ENCODE results near the gene NLRC5.
A peak's percentile ranks its signal among the peaks of the same experiment; 100 is the strongest.

NLRC5 gene

DNA sequence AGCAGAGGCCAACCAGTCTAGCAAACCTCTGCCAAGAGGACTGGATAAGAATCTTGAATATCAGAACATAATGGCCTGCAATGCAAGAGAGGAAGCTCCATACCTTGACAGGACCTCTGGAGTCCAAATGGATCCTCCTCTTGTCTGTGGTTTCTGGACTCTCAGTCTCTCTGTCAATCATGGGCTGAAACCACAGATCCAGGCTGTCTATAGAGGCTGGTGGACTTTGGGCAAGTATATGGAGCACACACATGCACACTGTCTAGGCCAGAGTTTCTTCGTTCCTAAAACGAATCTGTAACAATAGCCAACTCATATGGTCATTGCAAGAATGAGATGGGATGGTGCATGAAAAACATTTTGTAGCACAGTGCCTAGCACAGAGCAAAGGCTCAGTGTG lies 37.7 kb downstream of the NLRC5 start:
- DNase-seq = no peak

DNA sequence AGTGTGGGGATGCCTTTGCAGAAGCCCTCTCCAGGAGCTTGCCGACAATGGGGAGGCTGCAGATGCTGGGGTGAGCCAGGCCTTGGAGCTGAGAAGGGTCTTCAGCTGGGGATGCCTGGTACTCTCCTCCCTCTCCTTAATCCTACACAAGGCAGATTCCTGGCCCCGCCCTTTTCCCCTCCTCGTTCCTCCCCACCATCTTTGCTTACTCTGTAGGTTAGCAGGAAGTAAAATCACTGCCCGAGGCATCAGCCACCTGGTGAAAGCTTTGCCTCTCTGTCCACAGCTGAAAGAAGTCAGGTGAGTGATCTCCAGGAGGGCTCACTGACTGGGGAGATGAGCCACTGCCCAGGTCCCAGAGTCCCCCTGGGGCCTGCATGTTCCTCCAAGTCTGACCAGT lies 38.7 kb downstream of the NLRC5 start:
- no peak for DNase-seq

DNA sequence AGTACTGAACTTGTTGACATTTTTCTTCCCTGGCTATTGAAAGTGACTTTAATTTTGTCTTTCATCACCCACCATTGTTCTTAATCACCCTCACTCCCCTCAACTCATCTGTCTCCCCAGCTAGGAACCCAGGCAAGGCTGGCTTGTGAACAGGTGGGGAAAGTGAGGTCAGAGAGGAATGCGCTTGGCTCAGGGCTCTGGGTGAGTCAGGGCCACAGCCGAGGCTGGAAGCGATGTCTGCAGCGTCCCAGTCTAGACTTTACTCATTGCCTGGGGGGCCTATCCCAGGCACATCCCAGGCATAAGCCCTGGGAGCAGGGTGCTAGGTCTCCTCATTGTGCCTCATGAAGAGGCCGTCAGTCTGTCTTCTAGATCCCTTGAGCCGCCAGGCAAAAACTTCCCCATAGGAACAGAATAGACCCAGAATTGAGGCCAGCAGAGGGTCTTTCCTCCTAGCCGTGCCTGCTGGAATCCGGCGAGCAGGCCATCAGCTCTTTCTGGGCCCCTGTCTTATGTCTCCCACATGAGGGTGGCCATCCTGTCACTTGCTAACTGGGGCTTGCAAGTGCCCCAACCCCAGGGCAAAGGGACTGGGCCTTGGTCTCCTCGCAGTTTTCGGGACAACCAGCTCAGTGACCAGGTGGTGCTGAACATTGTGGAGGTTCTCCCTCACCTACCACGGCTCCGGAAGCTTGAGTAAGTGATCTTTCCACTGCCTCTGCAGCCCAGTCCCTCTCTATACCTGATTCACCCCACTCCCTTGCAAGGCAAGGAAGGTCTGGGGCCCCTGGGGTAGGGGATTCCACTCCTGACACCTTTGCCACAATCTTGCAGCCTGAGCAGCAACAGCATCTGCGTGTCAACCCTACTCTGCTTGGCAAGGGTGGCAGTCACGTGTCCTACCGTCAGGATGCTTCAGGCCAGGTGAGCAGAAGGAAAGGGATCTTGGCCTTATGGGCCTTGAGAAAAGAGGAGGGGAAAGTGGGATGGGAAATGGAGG lies 40.1 kb downstream of the NLRC5 start:
- DNase-seq = no peak

DNA sequence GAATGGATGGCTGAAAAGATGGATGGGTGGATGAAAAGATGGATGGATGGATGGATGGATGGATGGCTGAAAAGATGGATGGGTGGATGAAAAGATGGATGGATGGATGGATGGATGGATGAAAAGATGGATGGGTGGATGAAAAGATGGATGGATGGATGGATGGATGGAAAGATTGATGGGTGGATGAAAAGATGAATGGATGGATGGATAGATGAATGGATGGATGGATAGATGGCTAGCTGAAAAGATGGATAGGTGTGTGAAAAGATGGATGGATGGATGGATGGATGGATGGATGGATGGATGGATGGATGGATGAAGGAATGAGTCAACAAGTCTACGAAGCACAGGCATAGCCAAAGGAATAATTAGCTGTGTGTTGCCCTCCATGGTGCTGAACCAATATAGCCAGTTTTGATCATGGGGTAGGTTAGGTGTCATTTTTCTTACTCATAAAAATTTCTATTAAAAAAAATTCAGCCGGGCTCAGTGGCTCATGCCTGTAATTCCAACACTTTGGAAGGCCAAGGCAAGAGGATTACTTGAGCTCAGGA lies 41.1 kb downstream of the NLRC5 start:
- DNase-seq = no peak

DNA sequence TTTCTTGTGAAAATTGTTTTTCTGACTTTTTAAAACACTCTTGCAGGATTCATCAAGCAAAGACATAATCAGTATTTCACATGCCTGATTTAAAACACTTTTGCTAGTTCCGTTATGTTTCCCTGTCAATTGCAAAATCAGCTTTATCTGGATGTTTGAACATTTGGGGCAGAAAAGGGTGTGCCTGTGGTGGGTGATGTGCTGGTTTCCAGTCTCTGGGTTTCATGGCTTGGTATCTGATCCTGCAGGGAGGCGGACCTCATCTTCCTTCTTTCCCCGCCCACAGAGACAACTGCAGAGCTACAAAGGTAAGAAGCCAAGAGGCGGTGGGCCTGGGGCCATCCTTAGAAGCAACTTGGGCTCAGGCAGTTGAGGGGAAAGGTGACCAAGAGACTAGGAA lies 41.8 kb downstream of the NLRC5 start:
- DNase-seq = peak; percentile 33

DNA sequence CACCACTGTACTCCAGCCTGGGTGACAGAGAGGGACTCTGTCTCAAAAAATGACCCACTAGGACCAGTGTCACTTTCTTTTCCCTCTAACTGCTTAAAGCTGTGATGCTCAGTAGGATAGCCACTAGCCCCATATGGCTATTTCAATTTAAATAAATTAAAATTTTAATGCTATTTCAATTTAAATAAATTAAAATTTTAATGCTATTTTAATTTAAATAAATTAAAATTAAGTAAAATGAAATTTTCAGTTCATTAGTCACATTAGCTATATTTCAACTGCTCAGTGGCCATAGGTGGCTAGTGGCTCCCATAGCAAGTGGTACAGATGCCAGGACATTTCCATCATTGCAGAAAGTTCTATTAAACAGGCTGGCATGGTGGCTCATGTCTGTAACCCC lies 43.0 kb downstream of the NLRC5 start:
- no peak for DNase-seq

DNA sequence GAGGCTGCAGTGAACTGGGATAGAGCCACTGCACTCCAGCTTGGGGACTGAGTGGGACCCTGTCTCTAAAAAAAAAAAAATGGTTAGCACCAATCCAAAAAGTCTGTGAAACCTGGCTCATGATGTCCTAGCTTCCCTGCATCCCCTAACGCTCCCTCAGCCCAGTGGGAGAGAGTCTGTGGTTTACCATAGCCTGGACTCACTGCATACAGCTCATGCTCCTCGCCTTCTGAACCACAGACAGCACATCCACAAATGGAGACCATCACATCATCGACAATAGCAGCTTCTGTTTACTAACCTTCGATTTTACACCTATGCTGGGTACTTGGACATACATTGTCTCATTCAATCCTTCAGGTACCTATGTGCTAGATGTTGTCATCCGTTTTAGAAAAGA lies 43.6 kb downstream of the NLRC5 start:
- DNase-seq = no peak

DNA sequence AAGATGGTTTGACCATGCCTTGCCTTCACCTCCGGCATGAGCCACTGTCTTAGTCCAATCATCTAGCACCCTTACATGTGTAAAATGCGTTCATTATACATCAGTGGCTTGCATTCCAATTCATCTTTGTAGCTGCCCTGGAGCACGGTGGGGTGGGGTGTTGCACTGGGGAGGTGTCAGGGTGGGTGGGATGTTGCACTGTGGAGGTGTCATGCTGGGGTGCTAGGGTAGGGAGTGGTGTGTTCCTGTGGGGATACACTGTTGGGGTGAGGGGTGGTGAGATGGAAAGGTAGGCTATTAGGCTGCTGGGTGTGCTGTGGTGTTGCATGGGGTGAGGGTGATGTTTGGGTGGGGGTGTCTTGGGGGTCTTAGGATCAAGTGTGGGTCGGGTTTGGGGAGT lies 47.0 kb downstream of the NLRC5 start:
- no peak for DNase-seq

DNA sequence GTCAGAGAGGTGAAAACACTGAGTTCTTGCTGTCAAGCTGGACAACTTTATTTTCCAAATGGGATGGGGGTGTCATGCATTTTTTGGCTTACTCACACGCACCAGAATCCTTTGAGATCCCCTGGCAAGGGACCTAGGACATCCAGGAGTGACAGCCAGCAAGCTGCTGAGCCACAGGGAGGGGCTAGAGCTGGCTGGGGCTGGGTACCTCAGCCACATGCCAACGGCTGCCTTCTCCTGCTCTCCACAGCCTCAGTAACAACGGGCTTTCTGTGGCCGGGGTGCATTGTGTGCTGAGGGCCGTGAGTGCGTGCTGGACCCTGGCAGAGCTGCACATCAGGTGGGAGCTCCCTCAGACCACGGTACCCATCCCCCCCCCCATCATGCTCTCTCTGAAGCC lies 47.6 kb downstream of the NLRC5 start:
- no peak for DNase-seq

DNA sequence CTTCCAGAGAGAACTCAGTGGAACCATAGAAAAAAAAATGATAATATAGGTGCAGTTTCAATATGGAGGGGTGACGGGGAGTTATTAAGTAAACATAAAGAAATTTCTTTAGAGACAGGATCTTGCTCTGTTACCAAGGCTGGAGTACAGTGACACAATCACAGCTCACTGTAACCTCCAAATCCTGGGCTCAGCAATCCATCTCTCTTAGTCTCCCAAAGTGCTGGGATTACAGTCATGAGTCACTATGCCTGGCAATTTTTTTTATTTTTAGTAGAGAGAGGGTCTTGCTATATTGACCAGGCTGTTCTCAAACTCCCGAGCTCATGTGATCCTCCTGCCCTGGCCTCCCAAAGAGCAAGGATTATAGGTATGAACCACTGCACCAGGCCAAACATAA lies 48.8 kb downstream of the NLRC5 start:
- no peak for DNase-seq

DNA sequence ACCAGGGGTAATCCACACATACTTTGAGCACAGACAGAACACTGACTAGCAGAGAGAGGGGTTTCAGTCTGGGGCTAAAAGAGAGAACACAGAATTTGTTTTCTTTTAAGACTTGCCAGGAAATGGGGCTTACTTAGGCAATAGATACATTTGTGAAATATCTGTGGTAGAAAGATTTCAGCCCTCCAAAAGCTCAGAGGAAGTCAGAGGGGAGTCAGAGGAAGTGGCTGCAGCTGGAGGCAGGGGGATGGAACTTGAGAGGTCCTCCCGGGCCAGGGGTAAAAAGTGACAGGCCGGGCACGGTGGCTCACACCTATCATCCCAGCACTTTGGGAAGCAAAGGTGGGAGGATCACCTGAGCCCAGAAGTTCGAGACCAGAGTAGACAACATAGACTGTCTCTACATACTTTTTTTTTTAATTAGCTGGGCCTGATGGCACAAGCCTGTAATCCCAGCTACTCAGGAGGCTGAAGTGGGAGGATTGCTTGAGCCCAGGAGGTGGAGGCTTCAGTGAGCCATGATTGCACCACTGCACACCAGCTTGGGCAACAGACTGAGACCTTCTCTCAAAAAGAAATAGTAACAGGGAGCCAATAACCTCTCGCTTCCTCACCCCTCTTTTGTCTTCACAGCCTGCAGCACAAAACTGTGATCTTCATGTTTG lies 49.9 kb downstream of the NLRC5 start:
- DNase-seq = peak; percentile 5

DNA sequence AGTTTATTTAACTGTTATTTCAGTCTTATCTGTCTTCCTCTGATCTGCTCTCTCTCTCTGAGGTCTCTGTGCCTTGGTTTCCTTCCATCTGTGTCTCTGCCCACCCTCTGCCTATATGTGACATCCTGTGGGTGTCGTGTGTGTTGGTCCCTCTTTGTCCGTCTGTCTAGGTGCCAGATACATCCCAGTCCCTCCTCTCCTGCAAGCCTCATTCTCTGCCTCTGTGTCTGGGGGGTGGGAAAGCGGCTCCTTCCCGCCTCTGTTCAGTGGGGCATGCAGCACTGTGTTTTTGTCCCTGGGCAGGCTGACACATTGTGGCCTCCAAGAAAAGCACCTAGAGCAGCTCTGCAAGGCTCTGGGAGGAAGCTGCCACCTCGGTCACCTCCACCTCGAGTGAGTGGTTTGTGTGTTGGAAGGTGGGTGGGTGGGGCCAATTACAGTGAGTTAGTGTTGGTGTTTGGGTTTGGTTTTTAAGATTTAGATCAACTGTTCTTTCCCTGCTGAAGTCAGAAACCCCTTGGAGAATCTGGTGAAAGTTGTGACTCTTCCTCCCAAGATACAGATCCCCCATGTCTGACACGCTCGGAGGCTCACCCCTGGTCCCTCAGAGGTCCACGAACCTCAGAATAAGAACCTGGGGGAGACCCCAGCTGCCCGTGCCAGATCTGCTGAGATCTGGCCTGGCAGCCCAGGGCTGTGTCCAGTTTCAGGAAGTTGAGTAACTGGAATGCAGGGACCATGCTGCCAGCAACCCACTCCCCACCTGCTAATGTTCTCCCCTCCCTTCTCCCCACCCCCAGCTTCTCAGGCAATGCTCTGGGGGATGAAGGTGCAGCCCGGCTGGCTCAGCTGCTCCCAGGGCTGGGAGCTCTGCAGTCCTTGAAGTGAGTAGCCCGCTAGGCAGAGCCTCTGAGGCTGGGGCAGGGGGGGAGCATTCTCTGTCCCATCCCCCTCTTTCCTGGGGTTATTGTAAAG lies 52.1 kb downstream of the NLRC5 start:
- DNase-seq = no peak

DNA sequence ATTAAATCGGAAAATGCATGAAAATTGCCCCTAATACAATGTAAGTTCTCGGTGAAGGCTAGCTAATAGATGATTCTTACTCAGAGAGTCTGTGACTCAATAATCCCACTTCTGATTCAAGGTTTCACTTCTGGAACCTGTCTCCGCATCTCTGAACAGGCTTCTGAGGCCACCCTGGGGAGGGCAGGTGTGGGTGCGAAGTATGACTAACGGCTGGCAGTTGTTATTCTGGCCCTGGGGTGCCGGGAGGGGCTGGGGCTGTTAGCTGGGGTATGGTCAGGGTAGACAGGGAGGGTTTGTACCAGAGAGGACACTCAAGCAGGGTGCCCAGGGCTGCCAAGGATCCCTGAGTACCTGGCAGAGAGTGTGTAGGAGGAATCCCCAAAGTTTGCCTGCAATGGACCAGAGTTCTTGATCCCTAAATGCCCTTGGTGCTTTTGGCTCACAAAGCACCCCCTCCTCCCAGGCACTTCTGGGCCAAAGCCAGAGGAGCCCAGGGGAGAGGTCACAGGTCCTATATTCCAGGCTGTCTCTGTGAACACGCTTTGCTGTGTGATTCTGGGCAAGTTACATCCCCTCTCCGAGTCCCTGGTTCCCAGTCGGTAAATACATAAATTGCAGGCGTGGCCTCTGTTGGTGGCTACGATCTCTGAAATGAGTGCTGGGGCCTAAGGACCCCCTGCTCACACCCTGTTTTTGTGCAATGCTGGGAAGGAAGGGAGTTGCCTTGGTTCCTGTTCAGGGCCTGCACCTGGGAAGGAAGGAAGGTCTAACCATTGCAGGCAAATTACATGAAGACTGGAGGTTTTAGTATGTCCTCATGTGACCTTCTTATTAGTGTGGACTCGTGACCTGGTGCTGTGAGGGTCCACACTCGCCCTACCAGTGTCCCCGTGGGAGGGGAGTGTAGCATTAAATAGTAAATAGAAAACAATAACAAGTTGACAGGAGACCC lies 53.1 kb downstream of the NLRC5 start:
- DNase-seq = no peak

DNA sequence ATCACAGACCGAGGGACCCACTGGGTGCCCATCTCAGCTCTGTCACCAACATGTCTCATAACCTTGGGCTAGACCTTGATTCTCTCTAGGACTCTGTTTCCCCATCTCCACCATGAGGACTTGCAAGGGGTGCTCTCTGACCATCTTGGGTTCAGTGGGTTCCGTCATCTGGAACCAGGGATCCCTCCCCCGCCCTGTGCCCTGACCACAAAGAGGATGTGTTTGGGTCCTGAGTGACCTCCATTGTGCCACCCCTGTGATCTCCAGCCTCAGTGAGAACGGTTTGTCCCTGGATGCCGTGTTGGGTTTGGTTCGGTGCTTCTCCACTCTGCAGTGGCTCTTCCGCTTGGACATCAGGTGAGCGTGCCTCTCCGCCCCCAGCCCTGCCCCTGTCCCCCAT lies 53.9 kb downstream of the NLRC5 start:
- DNase-seq = no peak

DNA sequence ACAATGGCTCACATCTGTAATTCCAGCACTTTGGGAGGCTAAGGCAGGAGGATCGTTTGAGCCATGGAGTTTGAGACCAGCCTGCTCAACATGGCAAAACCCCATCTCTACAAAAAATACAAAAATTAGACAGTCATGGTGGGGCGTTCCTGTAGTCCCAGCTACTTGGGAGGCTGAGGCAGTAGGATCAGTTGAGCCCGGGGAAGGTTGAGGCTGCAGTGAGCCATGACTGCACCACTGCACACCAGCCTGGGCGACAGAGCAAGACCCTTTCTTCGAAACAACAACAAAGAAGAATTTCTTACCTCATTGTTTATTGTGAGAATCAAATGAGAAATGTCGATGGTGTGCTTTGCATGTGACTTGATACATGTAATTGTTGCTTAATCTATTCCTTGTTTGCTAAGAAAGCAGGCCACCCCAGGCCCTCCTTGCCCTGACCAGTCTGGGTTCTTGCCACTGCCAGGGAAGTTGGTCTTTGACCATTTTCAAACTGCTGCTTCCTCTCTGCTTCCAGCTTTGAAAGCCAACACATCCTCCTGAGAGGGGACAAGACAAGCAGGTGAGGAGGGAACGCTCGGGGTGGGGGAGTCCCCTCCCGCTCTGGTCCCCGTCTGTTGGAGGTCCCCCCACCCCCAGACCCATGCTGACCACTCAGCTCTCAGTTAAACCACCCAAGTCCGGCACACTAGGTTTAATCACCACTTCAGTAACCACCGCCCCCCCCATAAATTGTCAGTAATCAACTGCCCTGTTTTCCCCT lies 55.8 kb downstream of the NLRC5 start:
- no peak for DNase-seq

DNA sequence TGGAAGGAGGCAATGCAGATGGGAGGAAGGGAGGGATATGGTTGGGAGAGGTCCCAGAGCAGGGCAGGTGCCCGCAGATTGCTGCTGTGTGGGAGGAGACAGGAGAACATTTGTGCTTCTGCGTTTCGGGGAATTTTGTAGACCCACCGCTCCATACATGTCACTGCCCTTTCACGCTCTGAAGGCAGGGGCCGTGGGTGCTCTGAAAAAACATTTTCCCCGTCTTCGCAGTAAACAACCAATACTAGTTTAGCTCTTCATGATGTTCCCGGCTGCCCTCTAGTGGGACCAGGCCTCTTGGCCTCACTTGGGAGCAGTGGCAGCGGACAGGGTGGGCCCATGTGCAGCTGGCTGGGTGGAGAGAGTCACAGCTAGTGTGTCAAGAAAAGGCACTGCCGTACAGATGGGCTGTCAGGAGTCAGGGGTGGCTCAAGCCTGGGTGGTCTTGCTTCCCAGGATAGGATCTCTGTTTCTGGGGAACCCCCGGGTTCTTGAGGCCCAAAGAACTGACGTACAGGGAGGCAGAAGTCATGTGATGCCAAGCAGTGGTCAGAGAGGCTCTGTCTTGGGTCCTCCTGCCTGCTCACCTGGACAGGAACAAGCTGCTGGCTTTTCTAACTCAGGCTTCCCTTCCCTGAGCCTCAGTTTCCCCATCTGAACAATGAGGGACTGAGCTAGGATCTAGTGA lies 56.5 kb downstream of the NLRC5 start:
- DNase-seq = peak; percentile 59

DNA sequence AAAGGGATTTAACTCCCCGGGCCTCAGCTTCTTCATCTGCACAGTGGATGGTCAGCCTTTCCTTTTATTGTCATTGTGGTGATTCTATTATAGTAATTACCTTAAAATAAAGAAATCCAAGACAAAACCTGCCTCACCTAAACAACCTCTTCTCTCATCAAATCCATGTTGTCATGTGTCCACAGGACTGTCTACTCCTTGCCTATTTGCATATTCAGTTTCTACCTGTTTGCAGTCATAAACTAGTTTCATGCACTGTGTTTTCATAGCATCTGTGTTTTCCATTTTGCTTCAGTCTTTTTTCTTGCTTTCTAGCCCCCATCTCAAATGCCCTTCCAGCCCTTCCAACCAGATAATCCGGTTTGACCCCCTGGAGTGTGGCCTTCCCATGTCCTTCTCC lies 58.7 kb downstream of the NLRC5 start:
- no peak for DNase-seq

DNA sequence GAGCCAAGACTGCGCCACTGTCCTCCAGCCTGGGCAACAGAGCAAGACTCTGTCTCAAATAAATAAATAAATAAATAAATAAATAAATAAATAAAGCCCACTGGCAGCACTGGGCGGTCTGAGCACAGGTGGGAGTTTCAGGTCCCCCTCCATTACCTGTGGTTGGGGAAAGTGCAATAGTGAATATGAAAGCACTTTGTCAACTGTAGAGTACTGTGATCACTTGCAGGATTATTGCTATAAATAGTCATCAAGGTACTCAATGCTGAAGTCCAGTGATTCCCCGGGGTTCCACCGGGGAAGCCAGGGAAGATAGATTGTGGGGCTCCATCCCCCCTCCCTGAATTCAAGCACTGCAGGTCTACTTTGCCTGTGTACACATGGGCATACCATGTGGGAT lies 60.3 kb downstream of the NLRC5 start:
- no peak for DNase-seq

DNA sequence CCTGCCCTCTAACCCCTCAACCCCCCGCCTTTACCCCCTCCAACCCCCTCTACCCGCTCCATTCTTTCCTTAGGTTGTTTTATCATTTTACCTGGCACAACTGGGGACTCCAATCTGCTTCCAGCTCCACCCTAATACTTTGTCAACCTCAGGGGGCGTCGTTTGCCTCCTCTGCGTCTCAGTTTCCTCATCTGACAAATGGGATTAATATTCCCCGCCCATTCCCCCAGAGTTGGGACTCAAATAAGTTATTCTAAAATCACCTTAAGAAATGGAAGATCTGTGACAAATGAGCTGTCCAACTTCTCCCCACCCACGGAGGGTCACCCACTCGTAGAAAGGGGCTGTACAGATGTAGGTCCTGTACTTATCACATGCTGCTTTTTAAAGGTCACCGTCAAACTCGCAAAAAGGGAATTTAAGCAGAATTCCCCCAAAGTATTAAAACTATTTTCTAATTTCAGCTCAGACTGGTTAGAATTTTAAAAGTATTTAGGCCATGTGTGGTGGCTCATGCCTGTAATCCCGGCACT lies 62.4 kb downstream of the NLRC5 start:
- DNase-seq = no peak

DNA sequence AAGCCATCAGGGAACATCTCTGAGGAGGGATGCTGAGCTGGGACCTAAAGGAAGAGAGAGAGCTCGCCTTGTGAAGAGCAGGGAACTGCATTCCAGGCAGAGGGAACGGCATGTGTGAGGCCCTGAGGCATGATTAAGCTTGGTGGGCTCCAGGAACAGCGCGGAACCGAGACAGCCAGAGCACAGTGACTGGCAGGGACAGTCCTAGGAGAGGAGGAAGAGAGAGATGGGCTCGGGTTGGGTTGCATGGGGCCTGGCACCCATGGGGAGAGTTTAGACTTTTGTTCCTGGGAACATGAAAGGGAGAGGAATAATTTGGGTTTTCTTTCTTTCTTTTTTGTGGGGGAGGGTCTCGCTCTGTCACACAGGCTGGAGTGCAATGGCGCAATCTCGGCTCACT lies 63.8 kb downstream of the NLRC5 start:
- DNase-seq = no peak

Data from hematopoietic multipotent progenitor cell treated with erythropoietin and hydrocortisone succinate and interleukin-3 and kit ligand, for 8 days (in vitro differentiated cells).